CD4-positive, alpha-beta T cell treated with Interleukin-2 at 100 ng/mL for 4 hours (primary cell): Measurements from ENCODE around the gene JMJD7.

Source experiments
- DNase-seq: peaks from one replicate; pipeline ENCODE4 v3.0.0-alpha.2; 2020; ENCODE audit warnings: low spot score

JMJD7 gene

GRCh38 chr15:41827880-41828806 is at the start of gene JMJD7:
Gene JMJD7 (plus strand): TSS chr15:41828092. CDS start chr15:41828125, 33 bp downstream.
- DNase-seq = peak; percentile 93

- DNase-seq = no peak
Observed at GRCh38 chr15:41778521-41778920, 49.4 kb upstream of the JMJD7 start.

- DNase-seq = no peak
Observed at GRCh38 chr15:41779662-41780157, 48.2 kb upstream of the JMJD7 start.

GRCh38 chr15:41780266-41780665 is 47.6 kb upstream of the JMJD7 start:
- DNase-seq = no peak

GRCh38 chr15:41780727-41781126 is 47.2 kb upstream of the JMJD7 start:
- DNase-seq = no peak

GRCh38 chr15:41782371-41783282 is 45.3 kb upstream of the JMJD7 start:
- no peak for DNase-seq

- no peak for DNase-seq
Observed at GRCh38 chr15:41783296-41783695, 44.6 kb upstream of the JMJD7 start.

GRCh38 chr15:41788262-41788661 is 39.6 kb upstream of the JMJD7 start:
- no peak for DNase-seq

- DNase-seq = no peak
Observed at GRCh38 chr15:41789236-41789635, 38.7 kb upstream of the JMJD7 start.

- DNase-seq = no peak
Observed at GRCh38 chr15:41789662-41790061, 38.2 kb upstream of the JMJD7 start.

- DNase-seq = no peak
Observed at GRCh38 chr15:41790169-41790568, 37.7 kb upstream of the JMJD7 start.

- no peak for DNase-seq
Observed at GRCh38 chr15:41790756-41791546, 36.9 kb upstream of the JMJD7 start.

GRCh38 chr15:41791547-41791937 is 36.4 kb upstream of the JMJD7 start:
- DNase-seq = no peak

- no peak for DNase-seq
Observed at GRCh38 chr15:41792000-41792637, 35.8 kb upstream of the JMJD7 start.

GRCh38 chr15:41794081-41794480 is 33.8 kb upstream of the JMJD7 start:
- no peak for DNase-seq

GRCh38 chr15:41795996-41796856 is 31.7 kb upstream of the JMJD7 start:
- no peak for DNase-seq

- DNase-seq = no peak
Observed at GRCh38 chr15:41797201-41797944, 30.5 kb upstream of the JMJD7 start.

GRCh38 chr15:41798607-41799487 is 29.0 kb upstream of the JMJD7 start:
- no peak for DNase-seq

- no peak for DNase-seq
Observed at GRCh38 chr15:41799488-41799805, 28.4 kb upstream of the JMJD7 start.
